Uterus (tissue), 2 donors: Measurements from ENCODE around the gene POC1B.

ENCODE experiments used
- CTCF ChIP-seq, 4 experiments: fragments of 200-600 bp in 2 of 4; fragments of 450-650 bp in 2 of 4; sonication (generic) in 2 of 4; IDR thresholded peaks; one replicate each; pipeline ENCODE4 v1.5.1; 2016 to 2019; ENCODE audit warnings: antibody characterized with exemption in 4 of 4, mild to moderate bottlenecking in 2 of 4, moderate library complexity in 1 of 4
- POLR2A ChIP-seq, 2 donors: fragments of 450-650 bp; IDR thresholded peaks; one replicate each; pipeline ENCODE4 v1.6.1; 2016; ENCODE audit warnings: antibody characterized with exemption in 2 of 2, mild to moderate bottlenecking in 1 of 2, moderate library complexity in 1 of 2

GRCh38 chr12:89464974-89465592, 60.8 kb downstream of the POC1B start:
- TF ChIP-seq POLR2A (IDR thresholded peaks at IDR 0.05) = no peak
- no peak for TF ChIP-seq CTCF (IDR thresholded peaks at IDR 0.05)
